SW 1271 (cell line): Measurements from ENCODE around the gene ATP13A2.

ENCODE experiments used
- DNase-seq, 2 experiments: peaks; one replicate each; lab custom pipeline; 2025; lab: John Stamatoyannopoulos, UW

ATP13A2 gene

GRCh38 chr1:17032741-17033140 lies 21.0 kb upstream of the ATP13A2 start:
- DNase-seq, result no peak

DNA sequence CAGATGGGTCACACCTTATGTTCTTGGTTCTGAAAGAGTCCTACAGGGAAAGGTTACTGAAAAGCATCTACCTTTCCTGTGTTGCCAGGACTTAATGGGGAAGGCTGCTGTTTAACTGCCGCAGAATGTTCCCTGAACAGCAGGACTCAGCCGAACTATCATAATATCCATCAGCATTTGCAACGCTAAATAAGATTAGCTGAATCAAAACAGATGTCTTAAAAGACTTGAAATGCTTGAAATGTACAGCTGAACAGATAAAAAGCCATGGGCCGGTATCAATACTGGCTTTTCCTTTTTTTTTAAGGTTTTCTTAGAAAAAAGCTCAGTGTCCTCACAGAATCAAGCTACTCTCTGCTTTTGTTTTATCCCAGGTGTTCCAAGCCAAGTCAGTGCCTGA lies 19.7 kb upstream of the ATP13A2 start:
- no peak for DNase-seq

DNA sequence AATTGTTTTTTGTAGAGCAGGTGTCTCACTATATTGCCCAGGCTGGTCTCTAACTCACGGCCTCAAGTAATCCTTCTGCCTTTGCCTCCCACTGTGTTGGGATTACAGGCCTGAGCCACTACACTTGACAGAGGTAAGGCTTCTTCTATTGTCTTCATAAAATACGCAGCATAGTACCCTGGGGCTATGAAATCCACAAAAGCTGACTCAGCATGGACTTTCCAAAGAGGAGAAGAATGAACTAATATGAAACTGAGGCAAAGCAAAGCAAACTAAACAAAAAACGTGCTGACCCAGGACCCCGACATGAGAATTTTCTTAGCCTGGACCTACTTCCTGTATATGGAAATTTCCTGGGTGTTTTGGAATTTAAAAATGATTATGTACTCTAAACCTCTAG lies 18.5 kb upstream of the ATP13A2 start:
- no peak for DNase-seq

DNA sequence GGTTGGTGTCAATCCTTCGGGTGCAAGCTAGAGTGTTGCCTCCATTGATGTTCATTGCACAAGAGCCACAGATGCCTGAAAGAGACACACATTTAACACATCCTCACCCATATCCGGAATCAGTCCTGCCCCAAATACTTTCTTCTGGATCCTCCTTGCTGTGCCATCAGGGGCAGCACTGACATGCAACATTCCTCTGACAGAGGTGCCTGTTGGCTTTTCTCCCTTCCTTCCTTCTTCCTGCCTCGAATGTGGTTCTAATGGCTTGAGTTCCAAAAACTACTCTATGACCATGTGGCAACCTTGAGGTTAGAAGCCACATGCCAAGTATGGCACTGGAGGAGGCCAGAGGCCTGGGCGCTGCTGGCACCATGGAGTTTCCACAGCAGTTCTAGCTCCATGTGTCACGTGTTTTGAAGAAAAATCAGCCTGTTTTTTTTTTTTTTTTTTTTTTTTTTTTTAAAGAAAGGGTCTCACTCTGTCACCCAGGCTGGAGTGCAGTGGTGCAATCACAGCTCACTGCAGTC lies 17.0 kb upstream of the ATP13A2 start:
- DNase-seq, result no peak

GRCh38 chr1:17027900-17028299 lies 16.2 kb upstream of the ATP13A2 start:
- DNase-seq, result no peak

DNA sequence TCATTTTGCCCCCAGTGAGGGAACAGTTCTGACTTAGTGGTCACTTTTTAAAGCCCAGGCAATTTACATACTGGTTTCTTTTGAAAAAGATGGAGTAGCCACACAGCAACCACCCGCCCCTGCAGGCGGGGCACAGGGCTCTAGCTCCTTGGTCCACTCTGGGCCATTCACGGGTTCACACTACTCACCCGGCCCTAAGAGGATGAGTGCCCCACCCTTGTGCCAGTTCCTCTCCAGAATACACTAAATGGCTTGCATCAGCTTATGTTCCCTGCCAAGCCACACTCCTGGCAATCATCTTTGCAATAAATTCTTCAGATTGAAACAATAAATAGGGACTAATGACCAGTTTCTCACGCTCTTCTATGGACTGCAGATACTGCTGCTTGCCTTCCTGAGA lies 15.7 kb upstream of the ATP13A2 start:
- no peak for DNase-seq

- DNase-seq, result no peak
These were observed 13.0 kb upstream of the ATP13A2 start for GRCh38 chr1:17024721-17025120.

- no peak for DNase-seq
These were observed 11.8 kb upstream of the ATP13A2 start for GRCh38 chr1:17023573-17023972.

DNA sequence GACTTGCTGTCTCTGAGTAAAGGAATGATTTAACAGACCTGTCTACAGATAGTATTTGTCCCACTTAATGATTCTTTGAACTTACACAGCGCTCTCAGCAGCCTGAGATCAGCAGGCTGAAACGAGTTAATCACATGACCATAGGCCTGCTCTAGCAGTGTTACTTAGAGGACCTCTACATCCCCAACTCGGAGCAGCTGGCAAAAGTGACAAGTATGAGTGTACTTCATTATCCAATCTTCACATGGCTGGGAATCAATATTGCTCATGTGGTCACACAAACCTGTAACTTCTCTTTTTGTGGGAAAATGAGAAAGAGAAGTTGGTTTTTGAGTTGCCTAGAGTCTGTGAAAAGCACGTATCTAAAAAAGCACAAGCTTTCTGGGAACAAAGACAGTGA lies 11.4 kb upstream of the ATP13A2 start:
- DNase-seq, result no peak

- no peak for DNase-seq
These were observed 10.2 kb upstream of the ATP13A2 start for GRCh38 chr1:17021896-17022295.

DNA sequence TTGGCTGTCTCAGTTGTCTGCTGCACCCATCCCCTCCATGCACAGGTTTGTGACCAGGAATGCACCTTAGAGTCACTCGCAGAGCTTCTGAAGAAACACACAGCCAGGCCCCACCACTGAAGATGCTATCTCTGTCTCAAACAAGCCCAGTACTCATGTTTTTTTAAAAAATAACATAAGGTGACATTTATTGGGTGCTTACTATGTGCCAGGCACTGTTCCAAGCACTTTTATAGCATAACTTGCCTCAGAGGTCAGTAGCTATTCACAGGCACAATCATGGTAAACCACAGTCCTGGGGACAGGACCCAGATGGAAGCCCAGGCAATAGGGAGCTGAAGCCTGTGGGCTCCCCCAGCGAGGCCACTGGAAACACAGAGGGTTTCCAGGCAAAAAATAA lies 8.8 kb upstream of the ATP13A2 start:
- DNase-seq, result no peak

- no peak for DNase-seq
These were observed 7.1 kb upstream of the ATP13A2 start for GRCh38 chr1:17018849-17019248.

DNA sequence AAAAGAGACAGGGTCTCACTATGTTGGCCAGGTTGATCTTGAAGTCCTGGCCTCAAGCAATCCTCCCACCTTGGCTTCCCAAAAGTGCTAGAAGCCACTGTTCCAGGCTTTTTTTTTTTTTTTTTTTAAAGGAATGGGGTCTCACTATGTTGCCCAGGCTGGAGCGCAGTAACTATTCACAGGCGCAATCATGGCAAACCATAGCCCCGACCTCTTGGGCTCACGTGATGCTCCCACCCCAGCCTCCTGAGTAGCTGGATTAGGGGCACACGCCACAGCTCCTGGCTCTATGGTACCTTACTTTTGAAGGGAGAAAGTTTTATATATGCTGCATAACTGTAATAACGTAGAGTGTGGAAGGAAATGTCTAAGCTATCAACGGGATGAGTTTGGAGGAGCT lies 5.7 kb upstream of the ATP13A2 start:
- no peak for DNase-seq

GRCh38 chr1:17016317-17016661 lies 4.6 kb upstream of the ATP13A2 start:
- no peak for DNase-seq

GRCh38 chr1:17014671-17015567 lies 3.2 kb upstream of the ATP13A2 start:
- DNase-seq, result no peak

GRCh38 chr1:17013491-17014320 lies 2.0 kb upstream of the ATP13A2 start:
- DNase-seq, result no peak

DNA sequence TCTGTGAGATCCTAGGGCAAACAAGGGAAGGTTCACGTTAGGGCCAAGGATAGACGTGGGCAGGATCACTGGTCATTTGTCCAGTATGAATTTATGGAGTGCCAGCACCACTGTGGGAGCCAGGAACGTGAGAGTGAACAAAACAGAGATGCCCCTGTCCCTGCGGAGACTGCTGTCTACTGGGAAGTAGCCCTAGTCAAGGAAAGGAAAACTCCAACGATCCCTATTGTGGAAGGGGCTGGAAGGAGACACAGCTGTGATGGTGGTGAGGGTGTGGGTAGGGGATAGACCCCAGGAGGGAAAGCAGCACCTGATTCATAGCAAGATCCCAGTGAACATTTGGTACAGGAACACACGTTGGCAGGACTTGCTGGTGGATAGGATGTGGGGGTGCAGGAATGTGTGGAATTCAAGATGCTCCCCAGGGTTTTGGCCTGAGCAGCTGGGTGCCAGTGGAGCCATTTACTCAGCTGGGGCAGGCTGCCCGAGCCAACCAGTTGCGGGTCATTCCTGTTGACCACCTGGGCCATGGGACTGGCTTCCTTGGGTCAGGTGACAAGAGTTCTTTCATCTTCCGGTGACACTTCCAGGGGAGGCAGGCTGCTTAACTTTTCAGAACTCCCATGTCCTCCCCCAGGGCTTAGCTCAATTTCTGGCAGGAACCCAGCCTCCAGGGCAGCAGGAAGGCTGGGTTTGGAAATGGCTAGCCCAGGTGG lies 1.2 kb upstream of the ATP13A2 start:
- DNase-seq, result no peak

GRCh38 chr1:17011092-17011438 lies 663 bp downstream of the ATP13A2 start:
- DNase-seq, result no peak

DNA sequence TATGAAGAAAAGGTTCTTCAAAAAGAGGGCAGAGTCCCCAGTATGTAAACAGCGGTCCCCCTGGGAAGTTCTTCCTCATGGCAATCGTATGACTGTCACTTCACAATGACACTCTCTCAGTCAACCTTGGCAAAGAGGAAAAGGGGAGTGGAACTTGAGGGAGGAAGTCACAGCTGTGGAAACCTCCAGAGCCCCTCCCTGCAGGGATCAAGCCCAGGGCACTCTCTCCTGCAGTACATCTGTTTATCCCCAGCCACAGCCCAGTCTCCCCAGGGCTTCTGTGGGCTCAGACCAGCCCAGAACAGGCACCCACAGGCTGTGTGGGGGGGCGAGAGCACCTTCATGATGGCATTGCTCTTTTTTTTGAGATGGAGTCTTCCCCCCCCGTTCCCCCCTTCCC lies 2.0 kb downstream of the ATP13A2 start:
- DNase-seq, result no peak

- no peak for DNase-seq
These were observed 3.4 kb downstream of the ATP13A2 start for GRCh38 chr1:17008208-17008855.

GRCh38 chr1:17007121-17007520 lies 4.6 kb downstream of the ATP13A2 start:
- DNase-seq, result no peak

DNA sequence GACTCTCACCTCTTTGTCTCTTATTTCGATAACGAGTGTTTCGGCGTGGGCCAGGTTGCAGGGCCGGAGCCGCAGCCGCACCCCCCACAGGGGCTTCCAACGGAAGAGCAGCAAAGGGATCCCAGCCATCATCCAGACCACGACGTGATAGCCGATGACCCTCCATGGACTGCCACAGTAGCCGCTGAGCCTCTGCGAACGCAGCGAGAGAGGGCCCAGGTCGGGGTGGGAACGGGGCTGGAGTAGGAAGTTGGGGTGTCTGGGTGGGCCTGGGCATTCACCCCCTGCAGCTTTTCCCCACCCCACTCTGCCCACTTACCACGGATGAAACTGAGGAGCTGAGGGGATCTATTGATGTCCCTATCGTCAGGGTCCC lies 6.4 kb downstream of the ATP13A2 start:
- DNase-seq, result no peak
